ENCODE results near the gene KLKB1.

The KLKB1 gene

GRCh38 chr4:186291256-186291890 is 64.1 kb downstream of the KLKB1 start:
- CTCF ChIA-PET: interaction anchor here (0.5 to 0.6 kb wide), 2 partner anchors 273 to 1259 kb away, joined by 4 read pairs; no protein-coding TSS in a partner anchor
- TF ChIP-seq ELF4 (IDR thresholded peaks at IDR 0.05) (no peak), FOXA1 (IDR thresholded peaks at IDR 0.05) (no peak), SP1 (IDR thresholded peaks at IDR 0.05) (no peak), TARDBP (IDR thresholded peaks at IDR 0.05) (no peak), SUZ12 (IDR thresholded peaks at IDR 0.05) (no peak), NFRKB (IDR thresholded peaks at IDR 0.05) (no peak), BHLHE40 (IDR thresholded peaks at IDR 0.05; ENCODE audit: borderline replicate concordance) (no peak), CTBP1 (IDR thresholded peaks at IDR 0.05; ENCODE audit: borderline replicate concordance) (no peak), HDGF (IDR thresholded peaks at IDR 0.05; ENCODE audit: borderline replicate concordance) (no peak), FOXM1 (IDR thresholded peaks at IDR 0.05; ENCODE audit: borderline replicate concordance) (no peak), ZNF384 (IDR thresholded peaks at IDR 0.05) (no peak), PKNOX1 (IDR thresholded peaks at IDR 0.05) (no peak), FOXK2 (IDR thresholded peaks at IDR 0.05) (no peak), LEF1 (IDR thresholded peaks at IDR 0.05; ENCODE audit: borderline replicate concordance) (no peak), ARNT (IDR thresholded peaks at IDR 0.05) (no peak), L3MBTL2 (conservative IDR thresholded peaks at IDR 0.05) (no peak)
- POLR2A ChIA-PET: no interaction called here
- no peak for DNase-seq (ENCODE audit: extremely low spot score)

- DNase-seq (ENCODE audit: extremely low spot score): no peak
- ChIA-PET POLR2A (no interaction called here), CTCF (no interaction called here)
- no peak for TF ChIP-seq HDGF (IDR thresholded peaks at IDR 0.05; ENCODE audit: borderline replicate concordance)
- no peak for TF ChIP-seq CTBP1 (IDR thresholded peaks at IDR 0.05; ENCODE audit: borderline replicate concordance)
These were observed 66.9 kb downstream of the KLKB1 start for GRCh38 chr4:186294160-186294559.

GRCh38 chr4:186296481-186296880 is 69.2 kb downstream of the KLKB1 start:
- TF ChIP-seq ARNT (IDR thresholded peaks at IDR 0.05) (no peak), FOXK2 (IDR thresholded peaks at IDR 0.05) (no peak)
- ChIA-PET CTCF (interaction anchor here (0.8 to 2.4 kb wide), 4 partner anchors 9 to 297 kb away, joined by 3 to 11 read pairs (median 4); no protein-coding TSS in a partner anchor), POLR2A (no interaction called here)
- DNase-seq (ENCODE audit: extremely low spot score): no peak

- peak; percentile 10 for DNase-seq (ENCODE audit: extremely low spot score)
- TF ChIP-seq LEF1 (IDR thresholded peaks at IDR 0.05; ENCODE audit: borderline replicate concordance) (no peak), FOXK2 (IDR thresholded peaks at IDR 0.05) (no peak), NFRKB (IDR thresholded peaks at IDR 0.05) (no peak), BHLHE40 (IDR thresholded peaks at IDR 0.05; ENCODE audit: borderline replicate concordance) (no peak), CTBP1 (IDR thresholded peaks at IDR 0.05; ENCODE audit: borderline replicate concordance) (no peak), SUZ12 (IDR thresholded peaks at IDR 0.05) (no peak), FOXM1 (IDR thresholded peaks at IDR 0.05; ENCODE audit: borderline replicate concordance) (no peak), L3MBTL2 (conservative IDR thresholded peaks at IDR 0.05) (no peak), ELF4 (IDR thresholded peaks at IDR 0.05) (no peak), SP1 (IDR thresholded peaks at IDR 0.05) (no peak), ARNT (IDR thresholded peaks at IDR 0.05) (no peak), FOXA1 (IDR thresholded peaks at IDR 0.05) (no peak), TARDBP (IDR thresholded peaks at IDR 0.05) (no peak), PKNOX1 (IDR thresholded peaks at IDR 0.05) (no peak), HDGF (IDR thresholded peaks at IDR 0.05; ENCODE audit: borderline replicate concordance) (no peak), ZNF384 (IDR thresholded peaks at IDR 0.05) (no peak)
- ChIA-PET CTCF (interaction anchor here (0.8 to 2.4 kb wide), 2 partner anchors 9 to 290 kb away, joined by 3 to 11 read pairs; no protein-coding TSS in a partner anchor), POLR2A (no interaction called here)
These were observed 69.8 kb downstream of the KLKB1 start for GRCh38 chr4:186297013-186297645.

GRCh38 chr4:186298031-186298647 is 70.8 kb downstream of the KLKB1 start:
- POLR2A ChIA-PET: no interaction called here
- CTCF ChIA-PET: interaction anchor here (1.0 to 1.1 kb wide), 2 partner anchors 256 to 289 kb away, joined by 3 to 4 read pairs; no protein-coding TSS in a partner anchor
- TF ChIP-seq LEF1 (IDR thresholded peaks at IDR 0.05; ENCODE audit: borderline replicate concordance) (no peak), NFRKB (IDR thresholded peaks at IDR 0.05) (no peak), TARDBP (IDR thresholded peaks at IDR 0.05) (no peak), BHLHE40 (IDR thresholded peaks at IDR 0.05; ENCODE audit: borderline replicate concordance) (no peak), SP1 (IDR thresholded peaks at IDR 0.05) (no peak), CTBP1 (IDR thresholded peaks at IDR 0.05; ENCODE audit: borderline replicate concordance) (no peak), L3MBTL2 (conservative IDR thresholded peaks at IDR 0.05) (no peak), HDGF (IDR thresholded peaks at IDR 0.05; ENCODE audit: borderline replicate concordance) (no peak), PKNOX1 (IDR thresholded peaks at IDR 0.05) (no peak)
- no peak for DNase-seq (ENCODE audit: extremely low spot score)

- no peak for DNase-seq (ENCODE audit: extremely low spot score)
- ChIA-PET CTCF (interaction anchor here (1.0 to 1.1 kb wide), 2 partner anchors 255 to 287 kb away, joined by 3 to 4 read pairs; no protein-coding TSS in a partner anchor), POLR2A (no interaction called here)
- TF ChIP-seq CTBP1 (IDR thresholded peaks at IDR 0.05; ENCODE audit: borderline replicate concordance) (no peak), ARNT (IDR thresholded peaks at IDR 0.05) (no peak), FOXA1 (IDR thresholded peaks at IDR 0.05) (no peak)
These were observed 72.0 kb downstream of the KLKB1 start for GRCh38 chr4:186299291-186299690.
